GM12891 (cell line): Measurements from ENCODE around the gene RASGRP3.

ENCODE experiments used
- PAX5 ChIP-seq: IDR thresholded peaks from 2 replicates; pipeline ENCODE4 v1.6.1; 2011; ENCODE audit warnings: low read length, moderate library complexity, mild to moderate bottlenecking; ENCODE audit not compliant: insufficient read depth, severe bottlenecking
- POLR2A ChIP-seq: IDR thresholded peaks from 2 replicates; pipeline ENCODE4 v1.6.1; 2011; ENCODE audit warnings: low read depth, low read length, control low read depth
- TAF1 ChIP-seq: IDR thresholded peaks from 2 replicates; pipeline ENCODE4 v1.6.1; 2011; ENCODE audit warnings: low read depth, low read length, control low read depth

DNA sequence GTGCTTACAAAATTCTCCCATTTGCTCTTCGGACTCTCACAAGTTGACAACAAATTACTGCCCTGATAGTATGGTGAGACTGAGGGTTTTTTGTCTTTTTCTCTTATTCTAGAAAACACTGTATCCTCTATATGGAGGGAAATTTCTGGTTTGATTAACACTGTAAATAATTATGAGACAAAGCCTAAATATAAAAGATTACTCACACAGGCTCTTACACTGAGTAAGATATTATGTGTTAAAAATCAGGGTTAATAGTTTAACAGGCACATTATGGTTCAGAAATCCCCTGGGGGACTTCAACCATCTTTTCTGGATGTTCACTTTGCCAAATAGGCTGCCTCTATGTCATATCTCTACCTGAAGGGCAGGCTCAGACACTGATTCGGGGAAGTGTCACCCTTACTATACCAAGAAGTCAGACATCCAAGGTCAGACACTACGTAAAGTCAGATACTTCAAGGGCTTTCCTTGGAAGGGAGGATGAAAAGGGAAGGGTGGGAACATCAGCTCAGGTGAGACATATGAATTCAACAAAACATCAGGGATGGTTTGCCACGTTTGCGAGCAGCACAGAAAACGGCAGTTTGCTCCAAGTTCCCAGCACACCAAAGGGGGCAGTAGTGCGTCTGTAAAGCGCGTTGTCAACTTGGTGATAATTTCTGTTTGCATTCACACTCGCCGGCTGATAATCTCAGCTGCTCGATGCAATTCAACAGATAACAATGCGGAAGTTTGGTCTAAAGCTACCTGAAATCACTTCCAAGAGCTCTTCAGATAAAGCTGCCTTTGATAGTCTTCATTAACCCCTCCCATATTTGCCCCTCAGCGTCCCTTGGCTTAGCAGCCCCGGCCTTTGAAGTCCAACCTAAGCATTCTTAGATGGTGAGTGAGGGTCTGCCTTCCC is 972 bp upstream of the RASGRP3 start:
- TF ChIP-seq POLR2A = 0 out of 2 replicates have a peak, but pooled peaks have one; percentile 33
- peak; percentile 45; the same call in 1 of the 2 replicates for TF ChIP-seq TAF1
- no peak for TF ChIP-seq PAX5
